SK-N-DZ (cell line): ENCODE results near the gene MTMR6.

Experiments
- DNase-seq: peaks from one replicate; pipeline ENCODE4 v3.0.0-alpha.2; 2015; ENCODE audit warnings: low spot score

The MTMR6 gene

GRCh38 chr13:25280396-25280795 is 6.9 kb downstream of the MTMR6 start:
- DNase-seq, result no peak

GRCh38 chr13:25276748-25277147 is 10.5 kb downstream of the MTMR6 start:
- no peak for DNase-seq

- no peak for DNase-seq
Observed at GRCh38 chr13:25268561-25268960, 18.7 kb downstream of the MTMR6 start.

- DNase-seq, result no peak
Observed at GRCh38 chr13:25267715-25268114, 19.6 kb downstream of the MTMR6 start.

GRCh38 chr13:25266706-25267105 is 20.6 kb downstream of the MTMR6 start:
- DNase-seq, result no peak

GRCh38 chr13:25262261-25262660 is 25.0 kb downstream of the MTMR6 start:
- no peak for DNase-seq

GRCh38 chr13:25253702-25254101 is 33.6 kb downstream of the MTMR6 start:
- no peak for DNase-seq

GRCh38 chr13:25252752-25253151 is 34.5 kb downstream of the MTMR6 start:
- no peak for DNase-seq

- no peak for DNase-seq
Observed at GRCh38 chr13:25252225-25252624, 35.1 kb downstream of the MTMR6 start.

- no peak for DNase-seq
Observed at GRCh38 chr13:25249001-25249543, 38.2 kb downstream of the MTMR6 start.

GRCh38 chr13:25248071-25248470 is 39.2 kb downstream of the MTMR6 start:
- no peak for DNase-seq

GRCh38 chr13:25247360-25247759 is 39.9 kb downstream of the MTMR6 start:
- DNase-seq, result no peak

- DNase-seq, result no peak
Observed at GRCh38 chr13:25244123-25244522, 43.2 kb downstream of the MTMR6 start.

- DNase-seq, result no peak
Observed at GRCh38 chr13:25242956-25243355, 44.3 kb downstream of the MTMR6 start.

- no peak for DNase-seq
Observed at GRCh38 chr13:25241007-25241406, 46.3 kb downstream of the MTMR6 start.

GRCh38 chr13:25237083-25237482 is 50.2 kb downstream of the MTMR6 start:
- no peak for DNase-seq

GRCh38 chr13:25233861-25234260 is 53.4 kb downstream of the MTMR6 start:
- DNase-seq, result no peak

GRCh38 chr13:25232937-25233515 is 54.3 kb downstream of the MTMR6 start:
- peak; percentile 45 for DNase-seq

- DNase-seq, result no peak
Observed at GRCh38 chr13:25231517-25231916, 55.8 kb downstream of the MTMR6 start.

- DNase-seq, result no peak
Observed at GRCh38 chr13:25227690-25228089, 59.6 kb downstream of the MTMR6 start.

GRCh38 chr13:25225970-25226369 is 61.3 kb downstream of the MTMR6 start:
- no peak for DNase-seq

- no peak for DNase-seq
Observed at GRCh38 chr13:25224151-25224550, 63.1 kb downstream of the MTMR6 start.

- no peak for DNase-seq
Observed at GRCh38 chr13:25222740-25223139, 64.5 kb downstream of the MTMR6 start.

GRCh38 chr13:25218019-25218418 is 69.3 kb downstream of the MTMR6 start:
- no peak for DNase-seq
